Neural cell (in vitro differentiated cells): ENCODE data around the gene SH3TC2. TPM values are rescaled to one million over a fixed set of nuclear protein-coding genes. Genes with fewer than 3 reads are reported as not detected.

ENCODE experiments used
- H2AFZ ChIP-seq: fragments of 200-600, 300-800 bp; sonication (generic), shearing (Covaris generic); 2 replicates; pipeline ENCODE4 v1.6.0; 2014; ENCODE audit warnings: low read depth, mild to moderate bottlenecking, antibody characterized with exemption, low read length, moderate library complexity
- H3F3A ChIP-seq: fragments of 200-600 bp; shearing (Covaris generic); 2 replicates; pipeline ENCODE4 v1.6.1; 2016; ENCODE audit warnings: mild to moderate bottlenecking, moderate library complexity, mixed read lengths, antibody characterized with exemption, low read length; ENCODE audit not compliant: insufficient read depth, poor library complexity, severe bottlenecking
- H3K27ac ChIP-seq: fragments of 200-600, 300-800 bp; sonication (generic), shearing (Covaris generic); 2 replicates; pipeline ENCODE4 v1.5.1; 2014; ENCODE audit warnings: mild to moderate bottlenecking, low read length, moderate library complexity
- H3K27me3 ChIP-seq: fragments of 300-800, 200-600 bp; sonication (generic), shearing (Covaris generic); 2 replicates; pipeline ENCODE4 v1.6.0; 2014; ENCODE audit warnings: mild to moderate bottlenecking, low read depth, low read length, moderate library complexity; ENCODE audit not compliant: insufficient read depth
- H3K36me3 ChIP-seq: fragments of 300-800, 200-600 bp; sonication (generic), shearing (Covaris generic); 2 replicates; pipeline ENCODE4 v1.5.1; 2014; ENCODE audit warnings: mild to moderate bottlenecking, antibody characterized with exemption, low read length, moderate library complexity; ENCODE audit not compliant: insufficient read depth
- H3K4me2 ChIP-seq: fragments of 300-800, 200-600 bp; sonication (generic), shearing (Covaris generic); 2 replicates; pipeline ENCODE4 v1.6.0; 2014; ENCODE audit warnings: mild to moderate bottlenecking, low read length
- H3K4me3 ChIP-seq: fragments of 300-800, 200-600 bp; sonication (generic), shearing (Covaris generic); 2 replicates; pipeline ENCODE4 v1.5.1; 2014; ENCODE audit warnings: mild to moderate bottlenecking, low read length, moderate library complexity
- H3K79me2 ChIP-seq: fragments of 200-600 bp; shearing (Covaris generic); replicated peaks from 2 replicates; pipeline ENCODE4 v1.6.0; 2014; ENCODE audit warnings: mild to moderate bottlenecking, low read length, moderate library complexity; ENCODE audit not compliant: insufficient read depth
- H3K9ac ChIP-seq: fragments of 300-800, 200-600 bp; sonication (generic), shearing (Covaris generic); 2 replicates; pipeline ENCODE4 v1.6.1; 2016; ENCODE audit warnings: mild to moderate bottlenecking, low read length, mixed read lengths
- H3K9me2 ChIP-seq: fragments of 200-600 bp; shearing (Covaris generic); 2 replicates; pipeline ENCODE4 v1.6.1; 2016; ENCODE audit warnings: mild to moderate bottlenecking, low read length, mixed read lengths; ENCODE audit not compliant: insufficient read depth
- H3K9me3 ChIP-seq: fragments of 200-600, 300-800 bp; sonication (generic), shearing (Covaris generic); 2 replicates; pipeline ENCODE4 v1.6.1; 2016; ENCODE audit warnings: mild to moderate bottlenecking, mixed run types, low read length, moderate library complexity, mixed read lengths
- H4K20me1 ChIP-seq: fragments of 200-600 bp; shearing (Covaris generic); 2 replicates; pipeline ENCODE4 v1.6.1; 2016; ENCODE audit warnings: mild to moderate bottlenecking, mixed run types; ENCODE audit not compliant: insufficient read depth
- EP300 ChIP-seq: fragments of 450-650 bp; conservative IDR thresholded peaks from 2 replicates; pipeline ENCODE4 v1.6.1; 2014; ENCODE audit warnings: antibody characterized with exemption, mild to moderate bottlenecking, moderate library complexity; ENCODE audit not compliant: poor library complexity, severe bottlenecking
- EZH2 ChIP-seq: fragments of 200-600, 300-800 bp; shearing (Covaris generic), sonication (generic); IDR thresholded peaks from 2 replicates; pipeline ENCODE4 v1.6.1; 2014; ENCODE audit warnings: antibody characterized with exemption, low read length, borderline replicate concordance, mild to moderate bottlenecking; ENCODE audit not compliant: insufficient read depth, poor library complexity, severe bottlenecking
- MXI1 ChIP-seq: fragments of 450-650 bp; conservative IDR thresholded peaks from 2 replicates; pipeline ENCODE4 v1.6.1; 2014; ENCODE audit warnings: antibody characterized with exemption, mild to moderate bottlenecking; ENCODE audit not compliant: poor library complexity, severe bottlenecking
- POLR2AphosphoS5 ChIP-seq: IDR thresholded peaks from 2 replicates; pipeline ENCODE4 v1.6.1; 2012
- RAD21 ChIP-seq: fragments of 450-650 bp; conservative IDR thresholded peaks from 2 replicates; pipeline ENCODE4 v1.6.1; 2014; ENCODE audit warnings: antibody characterized with exemption, mild to moderate bottlenecking, moderate library complexity
- SMC3 ChIP-seq: fragments of 450-650 bp; conservative IDR thresholded peaks from 2 replicates; pipeline ENCODE4 v1.6.1; 2014; ENCODE audit warnings: antibody characterized with exemption, mild to moderate bottlenecking, moderate library complexity; ENCODE audit not compliant: poor library complexity
- TAF1 ChIP-seq: IDR thresholded peaks from 2 replicates; pipeline ENCODE4 v1.6.1; 2012; ENCODE audit warnings: low read depth
- polyA plus RNA-seq: library from polyadenylated mRNA; depleted of rRNA; stranded (reverse); fragments of >200 nt; gene quantifications from 2 replicates; pipeline ENCODE4 v1.2.3, GENCODE V29; 2014
- TF ChIP-seq, protein P1 (sequence below): fragments of 450-650 bp; IDR thresholded peaks from 2 replicates; pipeline ENCODE4 v1.5.1; 2014; ENCODE audit warnings: antibody characterized with exemption, mild to moderate bottlenecking, moderate library complexity; ENCODE audit not compliant: poor library complexity, severe bottlenecking
- TF ChIP-seq, protein P2 (sequence below): IDR thresholded peaks from 2 replicates; pipeline ENCODE4 v1.6.1; 2012; ENCODE audit warnings: borderline replicate concordance

Gene SH3TC2
- polyA plus RNA-seq, 1 donor from 2014 or later = not detected

- TF ChIP-seq, protein P1, sequence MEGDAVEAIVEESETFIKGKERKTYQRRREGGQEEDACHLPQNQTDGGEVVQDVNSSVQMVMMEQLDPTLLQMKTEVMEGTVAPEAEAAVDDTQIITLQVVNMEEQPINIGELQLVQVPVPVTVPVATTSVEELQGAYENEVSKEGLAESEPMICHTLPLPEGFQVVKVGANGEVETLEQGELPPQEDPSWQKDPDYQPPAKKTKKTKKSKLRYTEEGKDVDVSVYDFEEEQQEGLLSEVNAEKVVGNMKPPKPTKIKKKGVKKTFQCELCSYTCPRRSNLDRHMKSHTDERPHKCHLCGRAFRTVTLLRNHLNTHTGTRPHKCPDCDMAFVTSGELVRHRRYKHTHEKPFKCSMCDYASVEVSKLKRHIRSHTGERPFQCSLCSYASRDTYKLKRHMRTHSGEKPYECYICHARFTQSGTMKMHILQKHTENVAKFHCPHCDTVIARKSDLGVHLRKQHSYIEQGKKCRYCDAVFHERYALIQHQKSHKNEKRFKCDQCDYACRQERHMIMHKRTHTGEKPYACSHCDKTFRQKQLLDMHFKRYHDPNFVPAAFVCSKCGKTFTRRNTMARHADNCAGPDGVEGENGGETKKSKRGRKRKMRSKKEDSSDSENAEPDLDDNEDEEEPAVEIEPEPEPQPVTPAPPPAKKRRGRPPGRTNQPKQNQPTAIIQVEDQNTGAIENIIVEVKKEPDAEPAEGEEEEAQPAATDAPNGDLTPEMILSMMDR = no peak
- no peak for TF ChIP-seq EP300
These were observed 92.0 kb downstream of the SH3TC2 start (continued) for GRCh38 chr5:148970876-148971275.

GRCh38 chr5:148970228-148970627 lies 92.6 kb downstream of the SH3TC2 start:
- H3K79me2 ChIP-seq = no peaks in the 10 kb centered on the region
- TF ChIP-seq RAD21 (no peak), POLR2AphosphoS5 (no peak), TAF1 (no peak), EP300 (no peak), MXI1 (no peak), SMC3 (no peak), EZH2 (no peak)
- TF ChIP-seq, protein P1 = no peak
- TF ChIP-seq, protein P2, sequence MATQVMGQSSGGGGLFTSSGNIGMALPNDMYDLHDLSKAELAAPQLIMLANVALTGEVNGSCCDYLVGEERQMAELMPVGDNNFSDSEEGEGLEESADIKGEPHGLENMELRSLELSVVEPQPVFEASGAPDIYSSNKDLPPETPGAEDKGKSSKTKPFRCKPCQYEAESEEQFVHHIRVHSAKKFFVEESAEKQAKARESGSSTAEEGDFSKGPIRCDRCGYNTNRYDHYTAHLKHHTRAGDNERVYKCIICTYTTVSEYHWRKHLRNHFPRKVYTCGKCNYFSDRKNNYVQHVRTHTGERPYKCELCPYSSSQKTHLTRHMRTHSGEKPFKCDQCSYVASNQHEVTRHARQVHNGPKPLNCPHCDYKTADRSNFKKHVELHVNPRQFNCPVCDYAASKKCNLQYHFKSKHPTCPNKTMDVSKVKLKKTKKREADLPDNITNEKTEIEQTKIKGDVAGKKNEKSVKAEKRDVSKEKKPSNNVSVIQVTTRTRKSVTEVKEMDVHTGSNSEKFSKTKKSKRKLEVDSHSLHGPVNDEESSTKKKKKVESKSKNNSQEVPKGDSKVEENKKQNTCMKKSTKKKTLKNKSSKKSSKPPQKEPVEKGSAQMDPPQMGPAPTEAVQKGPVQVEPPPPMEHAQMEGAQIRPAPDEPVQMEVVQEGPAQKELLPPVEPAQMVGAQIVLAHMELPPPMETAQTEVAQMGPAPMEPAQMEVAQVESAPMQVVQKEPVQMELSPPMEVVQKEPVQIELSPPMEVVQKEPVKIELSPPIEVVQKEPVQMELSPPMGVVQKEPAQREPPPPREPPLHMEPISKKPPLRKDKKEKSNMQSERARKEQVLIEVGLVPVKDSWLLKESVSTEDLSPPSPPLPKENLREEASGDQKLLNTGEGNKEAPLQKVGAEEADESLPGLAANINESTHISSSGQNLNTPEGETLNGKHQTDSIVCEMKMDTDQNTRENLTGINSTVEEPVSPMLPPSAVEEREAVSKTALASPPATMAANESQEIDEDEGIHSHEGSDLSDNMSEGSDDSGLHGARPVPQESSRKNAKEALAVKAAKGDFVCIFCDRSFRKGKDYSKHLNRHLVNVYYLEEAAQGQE = no peak
- no peaks in the 10 kb centered on the region for H3K9me2 ChIP-seq
- H3K36me3 ChIP-seq = no peaks in the 10 kb centered on the region
- H3K27ac ChIP-seq = no peak overlapping the region
- H3K9me3 ChIP-seq = no peaks in the 10 kb centered on the region
- H2AFZ ChIP-seq = no peak overlapping the region
- no peaks in the 10 kb centered on the region for H4K20me1 ChIP-seq
- H3F3A ChIP-seq = no peaks in the 10 kb centered on the region
- H3K4me3 ChIP-seq = no peak overlapping the region
- no peak overlapping the region for H3K4me2 ChIP-seq
- no peaks in the 10 kb centered on the region for H3K27me3 ChIP-seq
- no peak overlapping the region for H3K9ac ChIP-seq

DNA sequence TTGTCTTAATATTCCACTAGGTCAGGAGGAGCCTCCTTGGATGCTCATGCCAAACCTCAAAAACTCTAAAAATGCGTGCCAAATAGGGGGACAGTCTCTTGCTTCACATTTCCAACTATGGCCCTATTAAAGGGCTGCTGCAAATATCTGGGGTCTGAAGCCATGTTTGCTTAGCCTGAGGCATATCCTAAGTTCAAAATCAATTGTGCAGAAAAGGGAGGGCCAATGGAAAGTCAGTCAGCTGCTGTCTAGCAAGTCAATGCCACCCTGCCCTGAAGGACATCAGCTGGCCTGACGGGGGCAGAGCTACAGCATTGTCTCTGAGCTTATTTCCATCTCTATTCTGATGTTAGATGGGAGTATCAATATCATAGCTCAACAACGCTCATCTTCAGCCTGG lies 93.6 kb downstream of the SH3TC2 start:
- Histone ChIP-seq H3K4me3 (no peak overlapping the region), H4K20me1 (no peaks in the 10 kb centered on the region), H3K9me3 (no peaks in the 10 kb centered on the region), H3K4me2 (no peak overlapping the region), H3K27me3 (no peaks in the 10 kb centered on the region), H3K27ac (no peak overlapping the region), H3K9me2 (no peaks in the 10 kb centered on the region), H3K36me3 (no peaks in the 10 kb centered on the region), H3K9ac (no peak overlapping the region), H2AFZ (no peak overlapping the region), H3F3A (no peaks in the 10 kb centered on the region), H3K79me2 (no peaks in the 10 kb centered on the region)
- TF ChIP-seq, protein P1 = no peak
- TF ChIP-seq, protein P2 = no peak
- TF ChIP-seq SMC3 (no peak), MXI1 (no peak), RAD21 (no peak), TAF1 (no peak), EZH2 (no peak), EP300 (no peak), POLR2AphosphoS5 (no peak)
